WTC11 (cell line): ENCODE results near the gene POM121L2. TPM values are rescaled to one million over a fixed set of nuclear protein-coding genes. Genes with fewer than 3 reads are reported as not detected.

Experiments used
- ATAC-seq: fragments of 200-7000 bp; cut with Tn5 transposase; 2 replicates; pipeline ENCODE4 v1.10.0; 2021; ENCODE audit warnings: mild to moderate bottlenecking, moderate library complexity
- CTCF ChIA-PET: fragments of 300-600 bp; sonication (Branson Sonifier 250); formaldehyde crosslinking; loops from one replicate; lab custom pipeline; 2021; ENCODE audit warnings: antibody characterized with exemption; lab: Charles Lee
- POLR2A ChIA-PET: fragments of 350-600 bp; sonication (Branson Sonifier 250); formaldehyde crosslinking; loops from one replicate; lab custom pipeline; 2021; ENCODE audit warnings: antibody characterized with exemption; lab: Charles Lee
- DNase-seq: peaks from one replicate; pipeline ENCODE4 v3.0.0; 2021; ENCODE audit warnings: low spot score
- H3K27ac Mint-ChIP-seq: 2 replicates; pipeline ENCODE4 v1.8.0; 2021; ENCODE audit warnings: mixed read lengths
- H3K27me3 Mint-ChIP-seq: 2 replicates; pipeline ENCODE4 v1.8.0; 2021; ENCODE audit warnings: low read depth, mild to moderate bottlenecking, moderate library complexity, mixed read lengths
- H3K36me3 Mint-ChIP-seq: 2 replicates; pipeline ENCODE4 v1.8.0; 2021; ENCODE audit warnings: mixed read lengths
- H3K4me1 Mint-ChIP-seq: 2 replicates; pipeline ENCODE4 v1.8.0; 2022; ENCODE audit warnings: mixed read lengths
- H3K4me3 Mint-ChIP-seq: 2 replicates; pipeline ENCODE4 v1.8.0; 2021; ENCODE audit warnings: mild to moderate bottlenecking, moderate library complexity, mixed read lengths
- H3K9me3 Mint-ChIP-seq: 2 replicates; pipeline ENCODE4 v1.8.0; 2021; ENCODE audit warnings: mixed read lengths
- ARID4B ChIP-seq: sonication (generic); formaldehyde crosslinking; IDR thresholded peaks from 2 replicates; pipeline ENCODE4 v1.8.0; 2023; ENCODE audit warnings: missing genetic modification reagents, mild to moderate bottlenecking, borderline replicate concordance
- CDX4 ChIP-seq: fragments of 250-450 bp; sonication (Bioruptor Pico); IDR thresholded peaks from 2 replicates; pipeline ENCODE4 v1.9.0; 2021; ENCODE audit warnings: moderate library complexity, mild to moderate bottlenecking, inconsistent platforms, borderline replicate concordance
- FOXJ3 ChIP-seq: sonication (generic); formaldehyde crosslinking; IDR thresholded peaks from 2 replicates; pipeline ENCODE4 v1.9.0; 2021; ENCODE audit warnings: missing genetic modification reagents, mild to moderate bottlenecking, borderline replicate concordance
- GABPB1 ChIP-seq: sonication (generic); formaldehyde crosslinking; IDR thresholded peaks from 2 replicates; pipeline ENCODE4 v1.8.1; 2023; ENCODE audit warnings: mild to moderate bottlenecking, missing genetic modification reagents
- HMGA2 ChIP-seq: fragments of 250-450 bp; sonication (Bioruptor Pico); IDR thresholded peaks from 2 replicates; pipeline ENCODE4 v1.4.0; 2021; ENCODE audit warnings: mild to moderate bottlenecking, moderate library complexity
- HMGXB4 ChIP-seq: sonication (generic); formaldehyde crosslinking; IDR thresholded peaks from 2 replicates; pipeline ENCODE4 v1.8.1; 2023; ENCODE audit warnings: mild to moderate bottlenecking, moderate library complexity, missing genetic modification reagents
- IRF2 ChIP-seq: sonication (generic); formaldehyde crosslinking; IDR thresholded peaks from 2 replicates; pipeline ENCODE4 v1.8.0; 2022; ENCODE audit warnings: low read depth, missing genetic modification reagents, borderline replicate concordance
- KAT7 ChIP-seq: sonication (generic); formaldehyde crosslinking; IDR thresholded peaks from 2 replicates; pipeline ENCODE4 v1.8.1; 2023; ENCODE audit warnings: missing genetic modification reagents, mild to moderate bottlenecking, borderline replicate concordance
- MXD4 ChIP-seq: fragments of 250-450 bp; sonication (Bioruptor Pico); IDR thresholded peaks from 2 replicates; pipeline ENCODE4 v1.8.0; 2021; ENCODE audit warnings: mild to moderate bottlenecking, moderate library complexity, borderline replicate concordance
- NFATC4 ChIP-seq: fragments of 250-450 bp; sonication (Bioruptor Pico); IDR thresholded peaks from 2 replicates; pipeline ENCODE4 v1.9.0; 2021; ENCODE audit warnings: mild to moderate bottlenecking
- NR1H2 ChIP-seq: sonication (generic); formaldehyde crosslinking; IDR thresholded peaks from 2 replicates; pipeline ENCODE4 v1.9.0; 2021; ENCODE audit warnings: mild to moderate bottlenecking, moderate library complexity, missing genetic modification reagents
- TEAD4 ChIP-seq: sonication (generic); formaldehyde crosslinking; IDR thresholded peaks from 2 replicates; pipeline ENCODE4 v1.8.0; 2022; ENCODE audit warnings: mild to moderate bottlenecking, missing genetic modification reagents
- TP53 ChIP-seq: sonication (generic); formaldehyde crosslinking; IDR thresholded peaks from 2 replicates; pipeline ENCODE4 v1.8.1; 2023; ENCODE audit warnings: mild to moderate bottlenecking, missing genetic modification reagents
- USF2 ChIP-seq: sonication (generic); formaldehyde crosslinking; IDR thresholded peaks from 2 replicates; pipeline ENCODE4 v1.8.1; 2023; ENCODE audit warnings: mild to moderate bottlenecking, missing genetic modification reagents, moderate library complexity
- ZMAT4 ChIP-seq: fragments of 250-450 bp; sonication (Bioruptor Pico); IDR thresholded peaks from 2 replicates; pipeline ENCODE4 v1.9.0; 2021; ENCODE audit warnings: mild to moderate bottlenecking
- ZNF138 ChIP-seq: sonication (generic); formaldehyde crosslinking; conservative IDR thresholded peaks from 2 replicates; pipeline ENCODE4 v1.8.1; 2022; ENCODE audit warnings: mild to moderate bottlenecking, moderate library complexity, missing genetic modification reagents
- ZNF532 ChIP-seq: fragments of 250-450 bp; sonication (Bioruptor Pico); IDR thresholded peaks from 2 replicates; pipeline ENCODE4 v1.9.0; 2021; ENCODE audit warnings: mild to moderate bottlenecking, borderline replicate concordance
- ZNF671 ChIP-seq: fragments of 250-450 bp; sonication (Bioruptor Pico); IDR thresholded peaks from 2 replicates; pipeline ENCODE4 v1.8.0; 2021; ENCODE audit warnings: mild to moderate bottlenecking
- total RNA-seq: library from RNA; stranded (reverse); gene quantifications from 3 replicates; pipeline ENCODE4 v1.2.3, GENCODE V29; 2021

The POM121L2 gene
- total RNA-seq, 1 experiment from 2014 or later = 0.13 TPM

GRCh38 chr6:27311806-27312145 lies 297 bp downstream of the POM121L2 start (continued):
- TF ChIP-seq ARID4B = 0 out of 2 replicates have a peak, but pooled peaks have one; percentile 51
- peak; percentile 45; the same call in 1 of the 2 replicates for TF ChIP-seq ZNF138 (CRISPR knock-in tag)
- TF ChIP-seq MXD4 (CRISPR knock-in tag) = no peak
- TF ChIP-seq ZMAT4 = no peak
- no peak; the same call in 1 of the 2 replicates for TF ChIP-seq NR1H2 (CRISPR knock-in tag)
- no peak for TF ChIP-seq KAT7 (CRISPR knock-in tag)
- TF ChIP-seq CDX4 (CRISPR knock-in tag) = no peak
- peak; percentile 88 for TF ChIP-seq TP53 (CRISPR knock-in tag)
- peak; percentile 34; the same call in 1 of the 2 replicates for TF ChIP-seq USF2 (CRISPR knock-in tag)
- no peak for TF ChIP-seq GABPB1 (CRISPR knock-in tag)
- no peak for TF ChIP-seq NFATC4 (CRISPR knock-in tag)
- TF ChIP-seq ZNF671 (CRISPR knock-in tag) = no peak
- peak; percentile 12; the same call in 1 of the 2 replicates for TF ChIP-seq TEAD4 (CRISPR knock-in tag)
- no peak for TF ChIP-seq IRF2 (CRISPR knock-in tag)
- TF ChIP-seq FOXJ3 (CRISPR knock-in tag) = no peak

- peak; percentile 74 for ATAC-seq
- Mint-ChIP-seq H3K27ac (no peak overlapping the region), H3K36me3 (no peaks in the 10 kb centered on the region), H3K4me3 (peak overlapping the region; percentile 64), H3K9me3 (no peaks in the 10 kb centered on the region), H3K4me1 (peaks cover 12% of the 10 kb centered on the region), H3K27me3 (peaks cover 31% of the 10 kb centered on the region)
- DNase-seq = no peak
- CTCF ChIA-PET = interaction anchor here (0.7 to 1.8 kb wide), 5 partner anchors 8 to 449 kb away, joined by 3 to 7 read pairs (median 5); partner anchors contain the start of gene POM121L2
- TF ChIP-seq ZNF532 (CRISPR knock-in tag) (no peak), HMGXB4 (0 out of 2 replicates have a peak, but pooled peaks have one; percentile 41), HMGA2 (CRISPR knock-in tag) (peak; percentile 76)
- POLR2A ChIA-PET = interaction anchor here (0.6 kb wide), 1 partner anchor 435 kb away, joined by 3 read pairs; no protein-coding TSS in a partner anchor
These were observed 8.3 kb downstream of the POM121L2 start for GRCh38 chr6:27303613-27304272.
